ENCODE measurements around the gene EPDR1.

The EPDR1 gene

GRCh38 chr7:37984750-37985390 is 64.4 kb downstream of the EPDR1 start:
- no peak for DNase-seq

DNA sequence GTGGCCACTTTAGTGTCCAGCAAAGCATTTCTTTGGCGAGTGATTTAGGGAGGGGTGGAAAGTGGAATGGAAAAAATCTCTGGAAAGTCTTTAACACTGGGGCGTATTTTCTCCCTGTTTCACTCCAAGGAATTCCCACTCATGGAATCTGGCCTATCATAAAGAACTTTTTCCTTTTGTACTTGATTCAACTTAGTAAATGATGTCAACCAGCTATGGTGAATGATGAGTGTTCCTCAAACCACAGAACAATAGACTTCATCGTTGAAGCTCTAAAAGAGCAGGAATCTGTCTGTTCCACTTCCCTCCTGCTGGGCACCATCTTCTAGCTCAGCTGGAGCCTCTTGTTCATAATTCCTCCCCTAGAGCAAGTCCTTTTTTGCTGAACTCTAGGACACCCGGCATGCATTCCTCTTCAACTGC is 66.5 kb downstream of the EPDR1 start:
- no peak for DNase-seq

DNA sequence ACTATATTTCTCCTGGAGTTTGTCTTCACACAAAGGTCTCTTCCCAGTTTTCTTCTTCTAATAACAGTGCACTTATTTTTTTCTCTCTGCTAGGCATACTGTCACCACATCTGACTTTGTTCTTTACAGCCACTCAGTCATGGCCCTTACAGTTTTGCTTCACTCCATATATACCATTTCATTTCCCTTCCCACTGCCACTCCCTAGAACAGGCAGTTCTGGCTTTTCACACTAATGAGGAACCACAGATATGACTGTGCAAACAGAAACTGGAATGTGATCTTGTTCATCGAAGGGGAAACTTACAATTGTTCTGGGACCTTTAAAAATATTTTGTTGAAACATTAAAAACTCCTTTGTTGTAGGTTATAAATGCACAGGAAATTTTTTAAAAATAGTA is 67.3 kb downstream of the EPDR1 start:
- no peak for DNase-seq

DNA sequence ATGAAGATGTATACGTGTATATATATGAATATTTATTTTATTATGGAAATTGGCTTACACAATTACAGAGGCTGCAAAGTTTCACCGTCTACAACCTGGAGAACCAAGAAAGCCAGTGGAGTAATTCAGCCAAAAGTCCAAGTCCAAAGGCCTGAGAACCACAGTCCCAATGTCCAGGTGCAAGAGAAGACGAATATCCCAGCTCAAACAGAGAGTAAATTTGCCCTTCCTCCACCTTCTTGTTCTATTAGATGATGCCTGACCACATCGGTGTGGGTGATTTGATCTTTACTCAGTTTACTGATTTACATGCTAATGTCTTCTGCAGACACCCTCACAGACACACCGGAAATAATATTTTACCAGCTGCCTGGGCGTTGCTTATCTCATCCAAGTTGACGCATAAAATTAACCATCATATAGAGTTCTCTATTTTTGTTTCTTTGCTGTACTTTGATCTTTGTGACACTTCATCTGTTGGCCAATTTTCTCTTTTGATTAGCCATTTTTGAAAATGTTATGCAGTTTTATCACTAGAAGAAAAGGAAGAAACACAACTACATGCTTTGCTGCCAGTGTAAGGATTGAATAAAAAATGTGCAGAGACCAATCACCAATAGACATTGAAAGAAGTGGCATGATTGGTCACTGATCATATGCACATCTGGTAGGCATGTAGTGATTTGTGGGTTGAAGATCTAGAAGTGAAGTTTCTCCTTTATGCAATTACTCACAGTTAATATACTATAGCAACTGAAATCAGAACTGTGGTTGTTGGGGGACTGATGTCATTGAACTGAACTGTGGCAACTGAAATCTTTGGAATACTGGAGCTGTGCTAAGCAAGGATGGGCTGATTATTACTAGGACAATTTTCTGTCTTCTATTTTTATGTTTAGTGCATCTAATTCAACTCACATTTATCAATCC is 68.5 kb downstream of the EPDR1 start:
- DNase-seq, result no peak

GRCh38 chr7:37990337-37990736 is 69.9 kb downstream of the EPDR1 start:
- DNase-seq, result no peak

GRCh38 chr7:37993060-37993501 is 72.6 kb downstream of the EPDR1 start:
- DNase-seq, result no peak

GRCh38 chr7:37999673-38000072 is 79.2 kb downstream of the EPDR1 start:
- DNase-seq, result no peak

GRCh38 chr7:38000272-38000671 is 79.8 kb downstream of the EPDR1 start:
- DNase-seq, result no peak
